Naive thymus-derived CD8-positive, alpha-beta T cell (primary cell): ENCODE data around the gene AURKAIP1. TPM values are rescaled to one million over a fixed set of nuclear protein-coding genes. Genes with fewer than 3 reads are reported as not detected.

Experiments
- ATAC-seq, 2 donors: fragments of 150-1000 bp; cut with Tn5 transposase in 1 of 2; sonication (Bioruptor Pico), chemical (Tn5 transposase) in 1 of 2; 1 replicate in 1 of 2; 2 replicates in 1 of 2; pipeline ENCODE4 v1.10.0; 2021; ENCODE audit warnings: mild to moderate bottlenecking in 2 of 2, moderate library complexity in 2 of 2
- POLR2A ChIA-PET: fragments of 350-600 bp; sonication (Branson Sonifier 250); formaldehyde crosslinking; loops from one replicate; lab custom pipeline; 2021; ENCODE audit warnings: antibody characterized with exemption; lab: Charles Lee
- DNase-seq, 10 donors: peaks; one replicate each; pipeline versions ENCODE4 v3.0.0 to v3.0.0-alpha.2; 2020 to 2022
- H3K27ac Mint-ChIP-seq, 10 donors: one replicate each; pipeline ENCODE4 v1.8.0; 2020 to 2022; ENCODE audit warnings: mild to moderate bottlenecking in 10 of 10, mixed read lengths in 10 of 10, moderate library complexity in 4 of 10, inconsistent platforms in 1 of 10
- H3K27me3 Mint-ChIP-seq, 5 donors: one replicate each; pipeline ENCODE4 v1.8.0; 2021 to 2022; ENCODE audit warnings: mixed read lengths in 5 of 5
- H3K36me3 Mint-ChIP-seq, 3 donors: one replicate each; pipeline ENCODE4 v1.8.0; 2020 to 2022; ENCODE audit warnings: mixed read lengths in 3 of 3, mild to moderate bottlenecking in 2 of 3, inconsistent platforms in 1 of 3
- H3K4me1 Mint-ChIP-seq, 4 donors: one replicate each; pipeline ENCODE4 v1.8.0; 2021 to 2022; ENCODE audit warnings: mixed read lengths in 4 of 4
- H3K4me3 Mint-ChIP-seq, 10 donors: one replicate each; pipeline ENCODE4 v1.8.0; 2020 to 2022; ENCODE audit warnings: mild to moderate bottlenecking in 10 of 10, mixed read lengths in 10 of 10, moderate library complexity in 6 of 10, inconsistent platforms in 1 of 10
- H3K9me3 Mint-ChIP-seq, 9 donors: one replicate each; pipeline ENCODE4 v1.8.0; 2020 to 2022; ENCODE audit warnings: mixed read lengths in 9 of 9, mild to moderate bottlenecking in 3 of 9, inconsistent platforms in 1 of 9, moderate library complexity in 1 of 9
- polyA plus RNA-seq, 3 donors: library from polyadenylated mRNA; unstranded; fragments of 300-500 nt; fragmentation: Illumina TruSeq; gene quantifications; one replicate each; pipeline ENCODE4 v1.2.3, GENCODE V29; 2021
- total RNA-seq, 8 experiments: library from RNA in 2 of 8; stranded (reverse) in 2 of 8; gene quantifications; one replicate each; pipeline ENCODE4 v1.2.3 and lab custom pipeline; 2021 to 2026

Gene AURKAIP1
- total and polyA plus RNA-seq, 5 experiments from 2014 or later = 68.0 to 169 (median 146) TPM

GRCh38 chr1:1332774-1333480 lies 42.1 kb downstream of the AURKAIP1 start:
- no peaks in the 10 kb centered on the region for H3K27me3 Mint-ChIP-seq
- DNase-seq = no peak
- POLR2A ChIA-PET = interaction anchor here (1.1 to 1.3 kb wide), 3 partner anchors 15 to 282 kb away, joined by 3 read pairs; partner anchors contain the start of genes MIB2 and PUSL1
- peaks cover 0 to 9% (median 2%) of the 10 kb centered on the region in 4 donors for H3K4me1 Mint-ChIP-seq
- ATAC-seq = no peak
- no peaks in the 10 kb centered on the region for H3K36me3 Mint-ChIP-seq
- no peak overlapping the region for H3K4me3 Mint-ChIP-seq
- H3K9me3 Mint-ChIP-seq = no peaks in the 10 kb centered on the region
- H3K27ac Mint-ChIP-seq = no peak overlapping the region

- ATAC-seq (no peak), DNase-seq (no peak)
- POLR2A ChIA-PET = interaction anchor here (0.7 to 1.3 kb wide), 5 partner anchors 11 to 283 kb away, joined by 3 to 4 read pairs (median 3); partner anchors contain the start of genes MIB2 and PUSL1
- no peaks in the 10 kb centered on the region for H3K9me3 Mint-ChIP-seq
- H3K36me3 Mint-ChIP-seq = peaks cover 0 to 3% (median 0%) of the 10 kb centered on the region in 3 donors
- no peaks in the 10 kb centered on the region for H3K27me3 Mint-ChIP-seq
- no peak overlapping the region for H3K4me3 Mint-ChIP-seq
- no peak overlapping the region for H3K27ac Mint-ChIP-seq
- peaks cover 2 to 12% (median 4%) of the 10 kb centered on the region in 4 donors for H3K4me1 Mint-ChIP-seq
Measured at GRCh38 chr1:1332031-1332755, 42.8 kb downstream of the AURKAIP1 start.

- Mint-ChIP-seq H3K4me3 (peak within 1 kb of the TSS in 1 of 10 donors; percentile 15), H3K36me3 (peaks cover 0 to 3% (median 0%) of the 10 kb centered on the region in 3 donors), H3K9me3 (no peaks in the 10 kb centered on the region), H3K27me3 (no peaks in the 10 kb centered on the region), H3K4me1 (peaks cover 2 to 12% (median 7%) of the 10 kb centered on the region in 4 donors), H3K27ac (peak within 1 kb of the TSS in 1 of 10 donors; percentile 55)
- ATAC-seq (no peak), DNase-seq (no peak)
- POLR2A ChIA-PET = interaction anchor here (0.7 to 1.3 kb wide), 4 partner anchors 12 to 22 kb away, joined by 3 to 4 read pairs (median 4); partner anchors contain the start of gene PUSL1
Measured at GRCh38 chr1:1331068-1331965, 43.7 kb downstream of the AURKAIP1 start, which contains the start of gene TAS1R3. TSS of gene TAS1R3 (plus strand) at chr1:1331280. CDS start at chr1:1331346, 66 bp downstream.

GRCh38 chr1:1330366-1331067 lies 44.5 kb downstream of the AURKAIP1 start:
- Mint-ChIP-seq H3K27me3 (no peaks in the 10 kb centered on the region), H3K4me1 (peaks cover 4 to 19% (median 14%) of the 10 kb centered on the region in 4 donors), H3K27ac (no peak overlapping the region), H3K9me3 (no peaks in the 10 kb centered on the region), H3K36me3 (peaks cover 0 to 3% (median 0%) of the 10 kb centered on the region in 3 donors), H3K4me3 (no peak overlapping the region)
- DNase-seq (no peak), ATAC-seq (no peak)
- POLR2A ChIA-PET = interaction anchor here (1.0 kb wide), 1 partner anchor 13 kb away, joined by 4 read pairs; no protein-coding TSS in a partner anchor

GRCh38 chr1:1329304-1330210 lies 45.5 kb downstream of the AURKAIP1 start:
- POLR2A ChIA-PET = interaction anchor here (1.0 kb wide), 1 partner anchor 14 kb away, joined by 4 read pairs; no protein-coding TSS in a partner anchor
- no peak for ATAC-seq
- H3K27me3 Mint-ChIP-seq = no peaks in the 10 kb centered on the region
- H3K36me3 Mint-ChIP-seq = peaks cover 0 to 3% (median 0%) of the 10 kb centered on the region in 3 donors
- H3K27ac Mint-ChIP-seq = peak overlapping the region in 2 of 10 donors; percentile 32 to 55
- peak overlapping the region in 2 of 10 donors; percentile 26 to 28 for H3K4me3 Mint-ChIP-seq
- H3K9me3 Mint-ChIP-seq = no peaks in the 10 kb centered on the region
- DNase-seq = no peak
- H3K4me1 Mint-ChIP-seq = peaks cover 4 to 23% (median 16%) of the 10 kb centered on the region in 4 donors

GRCh38 chr1:1328254-1328653 lies 46.8 kb downstream of the AURKAIP1 start:
- DNase-seq (no peak), ATAC-seq (no peak)
- POLR2A ChIA-PET = interaction anchor here (0.6 kb wide), 1 partner anchor 279 kb away, joined by 3 read pairs; no protein-coding TSS in a partner anchor
- Mint-ChIP-seq H3K27me3 (no peaks in the 10 kb centered on the region), H3K4me3 (no peak overlapping the region), H3K4me1 (peaks cover 9 to 31% (median 23%) of the 10 kb centered on the region in 4 donors), H3K27ac (no peak overlapping the region), H3K9me3 (no peaks in the 10 kb centered on the region), H3K36me3 (peaks cover 0 to 3% (median 0%) of the 10 kb centered on the region in 3 donors)

GRCh38 chr1:1327291-1327690 lies 47.7 kb downstream of the AURKAIP1 start:
- DNase-seq (no peak), ATAC-seq (no peak)
- no peaks in the 10 kb centered on the region for H3K27me3 Mint-ChIP-seq
- H3K27ac Mint-ChIP-seq = peak overlapping the region in 1 of 10 donors; percentile 8
- POLR2A ChIA-PET = interaction anchor here (2.8 kb wide), 1 partner anchor 48 kb away, joined by 8 read pairs; the partner anchor contains the start of gene AURKAIP1
- peaks cover 10 to 36% (median 28%) of the 10 kb centered on the region in 4 donors for H3K4me1 Mint-ChIP-seq
- H3K4me3 Mint-ChIP-seq = peak overlapping the region in 4 of 10 donors; percentile 19 to 45 (median 34)
- peaks cover 0 to 3% (median 0%) of the 10 kb centered on the region in 3 donors for H3K36me3 Mint-ChIP-seq
- no peaks in the 10 kb centered on the region for H3K9me3 Mint-ChIP-seq

GRCh38 chr1:1326075-1326605 lies 48.9 kb downstream of the AURKAIP1 start:
- Mint-ChIP-seq H3K36me3 (peaks cover 0 to 3% (median 0%) of the 10 kb centered on the region in 3 donors), H3K27ac (peak overlapping the region in 7 of 10 donors; percentile 14 to 87 (median 82)), H3K9me3 (no peaks in the 10 kb centered on the region), H3K4me3 (peak overlapping the region; percentile 36 to 86 (median 66)), H3K4me1 (peaks cover 12 to 47% (median 34%) of the 10 kb centered on the region in 4 donors), H3K27me3 (no peaks in the 10 kb centered on the region)
- POLR2A ChIA-PET = interaction anchor here (1.2 to 2.8 kb wide), 5 partner anchors 15 to 73 kb away, joined by 3 to 8 read pairs (median 6); partner anchors contain the start of genes AURKAIP1, CCNL2 and PUSL1
- DNase-seq = no peak
- ATAC-seq = no peak

- peaks cover 12 to 51% (median 34%) of the 10 kb centered on the region in 4 donors for H3K4me1 Mint-ChIP-seq
- DNase-seq = no peak
- peak overlapping the region in 8 of 10 donors; percentile 19 to 84 (median 66) for H3K27ac Mint-ChIP-seq
- no peak for ATAC-seq
- H3K4me3 Mint-ChIP-seq = peak overlapping the region; percentile 56 to 89 (median 70)
- POLR2A ChIA-PET = interaction anchor here (1.2 to 2.8 kb wide), 6 partner anchors 14 to 74 kb away, joined by 3 to 9 read pairs (median 6); partner anchors contain the start of genes AURKAIP1, CCNL2, DVL1 and PUSL1
- peaks cover 0 to 3% (median 0%) of the 10 kb centered on the region in 3 donors for H3K36me3 Mint-ChIP-seq
- H3K27me3 Mint-ChIP-seq = no peaks in the 10 kb centered on the region
- no peaks in the 10 kb centered on the region for H3K9me3 Mint-ChIP-seq
Measured at GRCh38 chr1:1325288-1326074, 49.5 kb downstream of the AURKAIP1 start.
